B cell (primary cell): ENCODE results near the gene SLC2A11. TPM values are rescaled to one million over a fixed set of nuclear protein-coding genes. Genes with fewer than 3 reads are reported as not detected.

Experiments used
- ATAC-seq: fragments of 200-7000 bp; cut with Tn5 transposase; one replicate; pipeline ENCODE4 v1.10.0; 2021; ENCODE audit warnings: low read depth, mild to moderate bottlenecking, moderate number of reproducible peaks, moderate library complexity
- CTCF ChIA-PET: fragments of 350-600 bp; sonication (Branson Sonifier 250); formaldehyde crosslinking; loops from one replicate; lab custom pipeline; 2021; ENCODE audit warnings: antibody characterized with exemption, inconsistent platforms; lab: Charles Lee
- POLR2A ChIA-PET: fragments of 350-600 bp; sonication (Branson Sonifier 250); formaldehyde crosslinking; loops from one replicate; lab custom pipeline; 2021; ENCODE audit warnings: antibody characterized with exemption; lab: Charles Lee
- DNase-seq: peaks from one replicate; pipeline ENCODE4 v3.0.0; 2013
- H2AFZ ChIP-seq: 2 replicates; pipeline ENCODE4 v1.6.1; 2012; ENCODE audit warnings: mild to moderate bottlenecking, low read depth, low read length; ENCODE audit not compliant: insufficient read depth, poor library complexity, severe bottlenecking
- H3K27ac ChIP-seq, 2 donors: 1 replicate in 1 of 2; 2 replicates in 1 of 2; pipeline ENCODE4 v1.5.1; 2012 to 2013; ENCODE audit warnings: low read length in 2 of 2, mild to moderate bottlenecking in 2 of 2, moderate library complexity in 1 of 2
- H3K27me3 ChIP-seq, 4 experiments: fragments of 200-600 bp in 1 of 4; sonication (generic) in 1 of 4; replicated peaks in 1 of 4; 1 replicate in 2 of 4; 2 replicates in 2 of 4; pipeline versions ENCODE4 v1.6.1 to v1.7.0; 2013 to 2016; ENCODE audit warnings: low read length in 3 of 4, mild to moderate bottlenecking in 2 of 4, mixed read lengths in 1 of 4, moderate library complexity in 1 of 4; ENCODE audit not compliant: insufficient read depth in 4 of 4, control insufficient read depth in 3 of 4; ENCODE audit errors: control extremely low read depth in 1 of 4
- H3K36me3 ChIP-seq, 2 experiments: replicated peaks in 1 of 2; 1 replicate in 1 of 2; 2 replicates in 1 of 2; pipeline versions ENCODE4 v1.6.1 to v1.7.1; 2013; ENCODE audit warnings: low read length in 1 of 2; ENCODE audit not compliant: insufficient read depth in 2 of 2, control insufficient read depth in 1 of 2; ENCODE audit errors: control extremely low read depth in 1 of 2, extremely low read depth in 1 of 2
- H3K4me1 ChIP-seq, 2 donors: fragments of 200-600 bp in 1 of 2; sonication (generic) in 1 of 2; 1 replicate in 1 of 2; 2 replicates in 1 of 2; pipeline versions ENCODE4 v1.5.1 to v1.6.1; 2013 to 2017; ENCODE audit warnings: low read length in 2 of 2; ENCODE audit not compliant: control insufficient read depth in 2 of 2, insufficient read depth in 2 of 2
- H3K4me2 ChIP-seq: replicated peaks from 2 replicates; pipeline ENCODE3; 2012; ENCODE audit warnings: mild to moderate bottlenecking, low read depth, low read length; ENCODE audit not compliant: poor library complexity, severe bottlenecking
- H3K4me3 ChIP-seq, 5 experiments: fragments of 200-600 bp in 1 of 5; sonication (generic) in 1 of 5; 1 replicate in 3 of 5; 2 replicates in 2 of 5; pipeline versions ENCODE4 v1.5.1 to v1.7.0; 2011 to 2016; ENCODE audit warnings: low read length in 4 of 5, mild to moderate bottlenecking in 4 of 5, low read depth in 2 of 5, control low read depth in 1 of 5, moderate library complexity in 1 of 5; ENCODE audit not compliant: insufficient read depth in 1 of 5; ENCODE audit errors: control extremely low read depth in 1 of 5, extremely low read depth in 1 of 5
- H3K79me2 ChIP-seq: fragments of 200-600 bp; sonication (generic); one replicate; pipeline ENCODE4 v1.6.0; 2016; ENCODE audit warnings: low read length; ENCODE audit not compliant: control insufficient read depth, insufficient read depth
- H3K9ac ChIP-seq: fragments of 200-600 bp; sonication (generic); 2 replicates; pipeline ENCODE4 v1.6.1; 2017; ENCODE audit warnings: mild to moderate bottlenecking, low read length, moderate library complexity
- H3K9me3 ChIP-seq, 3 donors: one replicate each; pipeline versions ENCODE4 v1.6.1 to v1.7.1; 2013; ENCODE audit warnings: low read length in 2 of 3; ENCODE audit not compliant: control insufficient read depth in 2 of 3, insufficient read depth in 1 of 3; ENCODE audit errors: control extremely low read depth in 1 of 3
- H4K20me1 ChIP-seq: 2 replicates; pipeline ENCODE4 v1.6.0; 2012; ENCODE audit warnings: mild to moderate bottlenecking, low read length; ENCODE audit not compliant: insufficient read depth, control insufficient read depth, poor library complexity, severe bottlenecking
- H3K27ac Mint-ChIP-seq: one replicate; pipeline ENCODE4 v1.8.0; 2021; ENCODE audit warnings: mixed read lengths
- H3K27me3 Mint-ChIP-seq: one replicate; pipeline ENCODE4 v1.8.0; 2021; ENCODE audit warnings: mixed read lengths
- H3K4me1 Mint-ChIP-seq: one replicate; pipeline ENCODE4 v1.8.0; 2021; ENCODE audit warnings: mixed read lengths
- H3K4me3 Mint-ChIP-seq: one replicate; pipeline ENCODE4 v1.8.0; 2021; ENCODE audit warnings: mixed read lengths
- H3K9me3 Mint-ChIP-seq: one replicate; pipeline ENCODE4 v1.8.0; 2022; ENCODE audit warnings: mixed read lengths; ENCODE audit not compliant: insufficient read depth
- EZH2 ChIP-seq: IDR thresholded peaks from 2 replicates; pipeline ENCODE4 v1.6.1; 2012; ENCODE audit warnings: borderline replicate concordance, low read depth, mild to moderate bottlenecking, moderate library complexity, low read length; ENCODE audit not compliant: insufficient read depth, poor library complexity, severe bottlenecking
- WGBS: methylation state at CpG from one replicate; pipeline ENCODE4 v1.1.5; 2013; ENCODE audit warnings: missing lambda C conversion rate; ENCODE audit not compliant: insufficient coverage; 5-methylcytosine and 5-hydroxymethylcytosine counted together
- intact Hi-C: fragments of 100-400 bp; cut with micrococcal nuclease; formaldehyde crosslinking; loops from one replicate; pipeline ENCODE4 v1.10.0; 2022
- polyA plus RNA-seq: library from polyadenylated mRNA; depleted of rRNA; stranded (reverse); fragments of >200 nt; gene quantifications from 2 replicates; pipeline ENCODE4 v1.2.3, GENCODE V29; 2012
- total RNA-seq, 2 donors: library from RNA; stranded (reverse); fragments of 120-200 nt in 1 of 2; gene quantifications; 1 replicate in 1 of 2; 2 replicates in 1 of 2; pipeline versions ENCODE4 v1.2.3 to v1.2.4, GENCODE V29; 2013 to 2022
- TF ChIP-seq, protein P1 (sequence below): fragments of 200-600 bp; IDR thresholded peaks from one replicate; pipeline ENCODE4 v1.8.0; 2022; ENCODE audit warnings: antibody characterized with exemption, mild to moderate bottlenecking

Gene SLC2A11
- total and polyA plus RNA-seq, 2 donors (not counting 1 experiment from before 2014, with no cell fraction given), result 38.6 to 54.3 TPM

GRCh38 chr22:23858484-23858815 is 775 bp downstream of the SLC2A11 start:
- H3K27ac Mint-ChIP-seq, result peak overlapping the region; percentile 99
- WGBS, result no CpG with 5 or more reads among the region's 7 CpGs
- H3K4me1 Mint-ChIP-seq, result peaks cover 26% of the 10 kb centered on the region
- peak overlapping the region; percentile 95 for H3K4me3 Mint-ChIP-seq
- Histone ChIP-seq H3K9me3 (no peaks in the 10 kb centered on the region), H3K9ac (peak overlapping the region; percentile 93), H3K27ac (peak overlapping the region; percentile 72 to 78), H3K4me3 (peak overlapping the region; percentile 32 to 94 (median 86)), H3K4me2 (peak overlapping the region; percentile 95), H4K20me1 (no peaks in the 10 kb centered on the region), H3K79me2 (peaks cover 30% of the 10 kb centered on the region), H2AFZ (peak overlapping the region; percentile 99), H3K36me3 (peaks cover 0 to 7% of the 10 kb centered on the region in 2 experiments), H3K4me1 (peaks cover 15 to 25% of the 10 kb centered on the region in 2 donors), H3K27me3 (no peaks in the 10 kb centered on the region)
- ChIA-PET CTCF (interaction anchor here (0.6 to 3.7 kb wide), 7 partner anchors 10 to 122 kb away, joined by 3 to 39 read pairs (median 7); partner anchors contain the start of gene MIF), POLR2A (interaction anchor here (0.7 to 2.3 kb wide), 6 partner anchors 9 to 145 kb away, joined by 3 to 50 read pairs (median 6); partner anchors contain the start of genes MIF and MMP11)
- no peak for ATAC-seq
- intact Hi-C loops, result loop anchor here (5.0 kb wide), 3 partner anchors 34 to 141 kb away; partner anchors contain the start of gene MIF
- TF ChIP-seq, protein P1, sequence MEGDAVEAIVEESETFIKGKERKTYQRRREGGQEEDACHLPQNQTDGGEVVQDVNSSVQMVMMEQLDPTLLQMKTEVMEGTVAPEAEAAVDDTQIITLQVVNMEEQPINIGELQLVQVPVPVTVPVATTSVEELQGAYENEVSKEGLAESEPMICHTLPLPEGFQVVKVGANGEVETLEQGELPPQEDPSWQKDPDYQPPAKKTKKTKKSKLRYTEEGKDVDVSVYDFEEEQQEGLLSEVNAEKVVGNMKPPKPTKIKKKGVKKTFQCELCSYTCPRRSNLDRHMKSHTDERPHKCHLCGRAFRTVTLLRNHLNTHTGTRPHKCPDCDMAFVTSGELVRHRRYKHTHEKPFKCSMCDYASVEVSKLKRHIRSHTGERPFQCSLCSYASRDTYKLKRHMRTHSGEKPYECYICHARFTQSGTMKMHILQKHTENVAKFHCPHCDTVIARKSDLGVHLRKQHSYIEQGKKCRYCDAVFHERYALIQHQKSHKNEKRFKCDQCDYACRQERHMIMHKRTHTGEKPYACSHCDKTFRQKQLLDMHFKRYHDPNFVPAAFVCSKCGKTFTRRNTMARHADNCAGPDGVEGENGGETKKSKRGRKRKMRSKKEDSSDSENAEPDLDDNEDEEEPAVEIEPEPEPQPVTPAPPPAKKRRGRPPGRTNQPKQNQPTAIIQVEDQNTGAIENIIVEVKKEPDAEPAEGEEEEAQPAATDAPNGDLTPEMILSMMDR, result no peak
- no peak for TF ChIP-seq EZH2
- no peak for DNase-seq
- H3K9me3 Mint-ChIP-seq, result no peaks in the 10 kb centered on the region
- H3K27me3 Mint-ChIP-seq, result no peaks in the 10 kb centered on the region

- POLR2A ChIA-PET, result interaction anchor here (0.5 to 1.8 kb wide), 4 partner anchors 35 to 1678 kb away, joined by 3 to 13 read pairs (median 4); partner anchors contain the start of genes MIF and MMP11
Measured at GRCh38 chr22:23859201-23859600, 1.5 kb downstream of the SLC2A11 start.

More at GRCh38 chr22:23859201-23859600, 1.5 kb downstream of the SLC2A11 start:
- Mint-ChIP-seq H3K4me3 (peak overlapping the region; percentile 95), H3K9me3 (no peaks in the 10 kb centered on the region), H3K4me1 (peaks cover 26% of the 10 kb centered on the region), H3K27me3 (no peaks in the 10 kb centered on the region), H3K27ac (peak overlapping the region; percentile 99)
- peaks cover 15 to 25% of the 10 kb centered on the region in 2 donors for H3K4me1 ChIP-seq
- CTCF ChIA-PET, result interaction anchor here (0.7 to 3.7 kb wide), 4 partner anchors 10 to 123 kb away, joined by 3 to 39 read pairs (median 7); partner anchors contain the start of gene MIF
- peaks cover 0 to 7% of the 10 kb centered on the region in 2 experiments for H3K36me3 ChIP-seq
- no peak overlapping the region for H3K4me3 ChIP-seq
- 81% methylated on average over 4 of the region's 4 CpGs for WGBS
- no peaks in the 10 kb centered on the region for H3K9me3 ChIP-seq
- peak overlapping the region; percentile 95 for H3K4me2 ChIP-seq
- H3K79me2 ChIP-seq, result peaks cover 37% of the 10 kb centered on the region
- no peak for ATAC-seq
- H3K27me3 ChIP-seq, result no peaks in the 10 kb centered on the region
- H3K27ac ChIP-seq, result no peak overlapping the region
- H2AFZ ChIP-seq, result no peak overlapping the region
- H3K9ac ChIP-seq, result no peak overlapping the region
- no peaks in the 10 kb centered on the region for H4K20me1 ChIP-seq
- intact Hi-C loops, result loop anchor here (5.0 kb wide), 3 partner anchors 33 to 142 kb away; partner anchors contain the start of gene MIF
- no peak for DNase-seq
- TF ChIP-seq, protein P1, result no peak
- no peak for TF ChIP-seq EZH2
